ENCODE results near the gene ZNF783.

DNA sequence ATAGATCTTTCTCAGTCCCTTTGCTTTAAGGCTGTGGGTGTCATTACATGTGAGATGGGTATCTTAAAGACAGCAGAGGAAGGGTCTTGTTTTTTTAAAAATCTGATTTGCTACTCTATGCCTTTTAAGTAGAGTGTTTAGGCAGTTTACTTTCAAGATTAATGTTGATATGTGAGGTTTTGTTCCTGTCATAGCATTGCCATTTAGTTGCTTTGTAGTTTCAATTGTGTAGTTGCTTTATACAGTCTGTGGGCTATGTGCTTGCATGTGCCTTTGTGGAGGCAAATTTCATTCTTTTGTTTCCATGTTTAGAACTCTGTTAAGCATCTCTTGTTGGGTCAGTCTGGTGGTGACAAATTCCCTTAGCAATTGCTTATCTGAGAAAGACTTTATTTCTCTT, 54.6 kb downstream of the ZNF783 start:
- TF ChIP-seq SUZ12 (IDR thresholded peaks at IDR 0.05; ENCODE audit: extremely low read depth, insufficient read depth, insufficient read length) (no peak), YY1 (IDR thresholded peaks at IDR 0.05; ENCODE audit: insufficient read depth, insufficient read length) (no peak)
